ENCODE measurements around the gene PJA2. TPM values are rescaled to one million over a fixed set of nuclear protein-coding genes. Genes with fewer than 3 reads are reported as not detected.

The PJA2 gene
- total and polyA plus RNA-seq, 2 of the 8 experiments (the other 6 are each of a cell fraction or from before 2014, with no cell fraction given), result 15.3 to 47.7 TPM

- WGBS, 2 experiments (ENCODE audit: extremely low coverage in 1 of 2, insufficient coverage in 1 of 2, insufficient read length in 1 of 2, insufficient replicate concordance in 2 of 2, low coverage in 1 of 2, low lambda C conversion rate in 2 of 2, missing lambda C conversion rate in 1 of 2), result 82% methylated on average over 1 of the region's 1 CpG; no CpG with 5 or more reads in 1 of the 2 experiments
- FAIRE-seq, result no peak
- ChIA-PET POLR2A (ENCODE audit: partially characterized antibody) (interaction anchor here (1.2 to 1.6 kb wide), 3 partner anchors 8 to 19 kb away, joined by 3 to 5 read pairs (median 3); no protein-coding TSS in a partner anchor), CTCF (ENCODE audit: partially characterized antibody) (interaction anchor here (0.8 to 1.4 kb wide), 4 partner anchors 12 to 687 kb away, joined by 3 to 5 read pairs (median 4); no protein-coding TSS in a partner anchor)
- H3K56ac ChIP-seq (replicated peaks; ENCODE audit: insufficient read length, low read depth, low read length), result no peak overlapping the region
- no peaks in the 10 kb centered on the region for H3K79me2 ChIP-seq (ENCODE audit: control insufficient read depth in 1 of 2, insufficient read depth in 2 of 2, low read length in 2 of 2)
- H2BK120ac ChIP-seq (replicated peaks; ENCODE audit: low read depth, low read length), result no peak overlapping the region
- H2BK20ac ChIP-seq (ENCODE audit: low read length), result no peak overlapping the region
- H3K27me3 ChIP-seq (replicated peaks in 1 of 4; ENCODE audit: control insufficient read depth in 3 of 4, extremely low read depth in 1 of 4, insufficient read depth in 3 of 4, low read length in 3 of 4), result peaks cover 0 to 1% (median 0%) of the 10 kb centered on the region in 4 experiments; a peak in 1 of 7 replicates
- H3K18ac ChIP-seq (ENCODE audit: extremely low read depth, low read length), result no peak overlapping the region
- H4K8ac ChIP-seq (ENCODE audit: extremely low read depth, insufficient read depth, low read length), result no peak overlapping the region
- H4K91ac ChIP-seq (replicated peaks; ENCODE audit: insufficient read length, low read length), result no peak overlapping the region
- TF ChIP-seq ZNF274 (IDR thresholded peaks at IDR 0.05; ENCODE audit: borderline replicate concordance, extremely low read depth, low read length), result no peak
- H3K9ac ChIP-seq (replicated peaks in 1 of 4; ENCODE audit: extremely low read depth in 1 of 4, low read depth in 3 of 4, low read length in 3 of 4), result no peak overlapping the region
- no peak overlapping the region for H2BK12ac ChIP-seq (ENCODE audit: low read depth, low read length)
- H3K79me1 ChIP-seq (ENCODE audit: low read depth, low read length), result no peaks in the 10 kb centered on the region
- H3K4ac ChIP-seq (replicated peaks; ENCODE audit: insufficient read length, low read depth, low read length), result no peak overlapping the region
- no peaks in the 10 kb centered on the region for H3K36me3 ChIP-seq (ENCODE audit: control insufficient read depth in 2 of 4, insufficient read depth in 4 of 4, low read length in 3 of 4)
- H3K27ac ChIP-seq (ENCODE audit: low read depth, low read length), result no peak overlapping the region; the same call in 1 of the 2 replicates
- peaks cover 0 to 2% (median 0%) of the 10 kb centered on the region in 4 experiments; a peak in 1 of 7 replicates for H3K4me1 ChIP-seq (replicated peaks in 1 of 4; ENCODE audit: control insufficient read depth in 3 of 4, insufficient read depth in 4 of 4, low read length in 3 of 4)
- H4K5ac ChIP-seq (ENCODE audit: insufficient read length, low read depth, low read length), result no peak overlapping the region
- no peaks in the 10 kb centered on the region for H3K9me3 ChIP-seq (ENCODE audit: insufficient read depth in 2 of 2, low read depth in 1 of 2, low read length in 1 of 2)
- no peak overlapping the region for H3K14ac ChIP-seq (ENCODE audit: insufficient read length)
- no peak overlapping the region for H3K4me3 ChIP-seq (ENCODE audit: extremely low read depth in 1 of 4, insufficient read depth in 2 of 4, low read depth in 3 of 4, low read length in 4 of 4)
- no peak overlapping the region for H2BK5ac ChIP-seq (ENCODE audit: low read depth, low read length)
- H3K4me2 ChIP-seq (ENCODE audit: insufficient read depth in 1 of 2, low read depth in 2 of 2, low read length in 2 of 2), result no peak overlapping the region
- no peak overlapping the region for H2AK5ac ChIP-seq (ENCODE audit: low read depth, low read length)
- no peak overlapping the region for H2AFZ ChIP-seq (ENCODE audit: low read length)
- H2BK15ac ChIP-seq (ENCODE audit: low read length), result no peak overlapping the region
- H4K20me1 ChIP-seq (replicated peaks in 1 of 2; ENCODE audit: control insufficient read depth in 1 of 2, insufficient read depth in 2 of 2, low read length in 2 of 2), result no peaks in the 10 kb centered on the region
- no peak for DNase-seq (ENCODE audit: low read depth in 1 of 2, low spot score in 2 of 2)
- H3K23ac ChIP-seq (ENCODE audit: insufficient read length), result no peak overlapping the region
- H3K23me2 ChIP-seq (ENCODE audit: low read depth, low read length), result no peaks in the 10 kb centered on the region
These were observed 81.1 kb downstream of the PJA2 start for GRCh38 chr5:109328626-109329025.

Measured in H1 (cell line).